Measurements from ENCODE around the gene FGF8.

Gene FGF8

GRCh38 chr10:101767966-101768790 is 7.7 kb downstream of the FGF8 start:
- no peak for DNase-seq

GRCh38 chr10:101767600-101767945 is 8.3 kb downstream of the FGF8 start:
- no peak for DNase-seq

GRCh38 chr10:101766753-101767599 is 8.9 kb downstream of the FGF8 start:
- DNase-seq = no peak

GRCh38 chr10:101766306-101766705 is 9.6 kb downstream of the FGF8 start:
- DNase-seq = no peak

- DNase-seq = no peak
Measured at GRCh38 chr10:101763141-101763846, 12.6 kb downstream of the FGF8 start.

GRCh38 chr10:101762736-101763135 is 13.2 kb downstream of the FGF8 start:
- no peak for DNase-seq

GRCh38 chr10:101761226-101761625 is 14.7 kb downstream of the FGF8 start:
- DNase-seq = no peak

- DNase-seq = no peak
Measured at GRCh38 chr10:101760510-101760909, 15.4 kb downstream of the FGF8 start.

- DNase-seq = no peak
Measured at GRCh38 chr10:101759309-101760247, 16.3 kb downstream of the FGF8 start.

- no peak for DNase-seq
Measured at GRCh38 chr10:101758858-101759257, 17.1 kb downstream of the FGF8 start.

GRCh38 chr10:101752241-101752640 is 23.7 kb downstream of the FGF8 start:
- no peak for DNase-seq

GRCh38 chr10:101749047-101750016 is 26.6 kb downstream of the FGF8 start:
- no peak for DNase-seq

- no peak for DNase-seq
Measured at GRCh38 chr10:101748496-101748895, 27.4 kb downstream of the FGF8 start.

- no peak for DNase-seq
Measured at GRCh38 chr10:101745074-101745696, 30.7 kb downstream of the FGF8 start.

GRCh38 chr10:101744267-101744666 is 31.6 kb downstream of the FGF8 start:
- no peak for DNase-seq

- DNase-seq = no peak
Measured at GRCh38 chr10:101741938-101742337, 34.0 kb downstream of the FGF8 start.

- DNase-seq = no peak
Measured at GRCh38 chr10:101736666-101737065, 39.2 kb downstream of the FGF8 start.

- DNase-seq = no peak
Measured at GRCh38 chr10:101732096-101732495, 43.8 kb downstream of the FGF8 start.

GRCh38 chr10:101726115-101726387 is 49.9 kb downstream of the FGF8 start:
- no peak for DNase-seq

GRCh38 chr10:101725296-101726114 is 50.4 kb downstream of the FGF8 start:
- no peak for DNase-seq

Data from GF-D8 (cell line).